Loucy (cell line): Measurements from ENCODE around the gene AGO3.
"Not testable (repeated sequence)": the region's sequence is repeated elsewhere in the genome, so short reads cannot be mapped to it uniquely, and the experiment has no call there.

Experiments used
- H2AFZ ChIP-seq: fragments of 200-600 bp; sonication (generic); 2 replicates; pipeline ENCODE4 v1.6.0; 2016; ENCODE audit warnings: antibody characterized with exemption, mild to moderate bottlenecking, low read length, moderate library complexity
- H3F3A ChIP-seq: fragments of 200-600 bp; 2 replicates; pipeline ENCODE4 v1.6.0; 2016; ENCODE audit warnings: antibody characterized with exemption, low read depth, mild to moderate bottlenecking
- H3K27me3 ChIP-seq: fragments of 200-600 bp; sonication (generic); 2 replicates; pipeline ENCODE4 v1.6.1; 2014; ENCODE audit warnings: low read length, mild to moderate bottlenecking; ENCODE audit not compliant: insufficient read depth, poor library complexity, severe bottlenecking
- H3K36me3 ChIP-seq: fragments of 200-600 bp; sonication (generic); 2 replicates; pipeline ENCODE4 v1.6.1; 2016; ENCODE audit warnings: low read length; ENCODE audit not compliant: insufficient read depth
- H3K4me1 ChIP-seq: fragments of 200-600 bp; sonication (generic); 2 replicates; pipeline ENCODE4 v1.5.1; 2014; ENCODE audit warnings: low read length, mild to moderate bottlenecking; ENCODE audit not compliant: insufficient read depth, poor library complexity, severe bottlenecking
- H3K4me2 ChIP-seq: fragments of 200-600 bp; sonication (generic); 2 replicates; pipeline ENCODE4 v1.6.0; 2014; ENCODE audit warnings: antibody characterized with exemption, low read length, low read depth, mild to moderate bottlenecking; ENCODE audit not compliant: poor library complexity, severe bottlenecking
- H3K4me3 ChIP-seq: fragments of 200-600 bp; sonication (generic); 2 replicates; pipeline ENCODE4 v1.5.1; 2014; ENCODE audit warnings: low read length, mild to moderate bottlenecking, mixed read lengths; ENCODE audit not compliant: poor library complexity, severe bottlenecking
- H3K79me2 ChIP-seq: fragments of 200-600 bp; sonication (generic); 2 replicates; pipeline ENCODE4 v1.6.1; 2014; ENCODE audit warnings: low read length; ENCODE audit not compliant: insufficient read depth
- H3K9ac ChIP-seq: fragments of 200-600 bp; sonication (generic); 2 replicates; pipeline ENCODE4 v1.6.0; 2014; ENCODE audit warnings: mild to moderate bottlenecking, low read depth, low read length, moderate library complexity; ENCODE audit not compliant: poor library complexity, severe bottlenecking
- H3K9me2 ChIP-seq: fragments of 200-600 bp; sonication (generic); replicated peaks from 2 replicates; pipeline ENCODE4 v1.6.1; 2016; ENCODE audit warnings: low read depth, low read length, mixed read lengths
- H3K9me3 ChIP-seq: fragments of 200-600 bp; sonication (generic); 2 replicates; pipeline ENCODE4 v1.6.1; 2014; ENCODE audit warnings: mild to moderate bottlenecking, antibody characterized with exemption, low read length, low read depth; ENCODE audit not compliant: insufficient read depth
- H4K20me1 ChIP-seq: fragments of 200-600 bp; sonication (generic); 2 replicates; pipeline ENCODE4 v1.6.0; 2014; ENCODE audit warnings: antibody characterized with exemption, low read length, mild to moderate bottlenecking; ENCODE audit not compliant: insufficient read depth, poor library complexity, severe bottlenecking
- CTCF ChIP-seq: fragments of 200-600 bp; sonication (generic); conservative IDR thresholded peaks from 2 replicates; pipeline ENCODE4 v1.5.1; 2014; ENCODE audit warnings: mild to moderate bottlenecking, antibody characterized with exemption, low read length
- EZH2phosphoT487 ChIP-seq: fragments of 200-600 bp; IDR thresholded peaks from 2 replicates; pipeline ENCODE4 v1.6.1; 2018; ENCODE audit warnings: antibody characterized with exemption, mild to moderate bottlenecking, moderate library complexity, borderline replicate concordance

Gene AGO3

GRCh38 chr1:36016686-36017085, 85.8 kb downstream of the AGO3 start:
- no peaks in the 10 kb centered on the region for H3K9me3 ChIP-seq
- H3F3A ChIP-seq: no peaks in the 10 kb centered on the region
- H3K4me3 ChIP-seq: no peak overlapping the region
- H3K9ac ChIP-seq: no peak overlapping the region
- no peaks in the 10 kb centered on the region for H3K4me1 ChIP-seq
- H3K9me2 ChIP-seq: no peaks in the 10 kb centered on the region
- TF ChIP-seq EZH2phosphoT487 (no peak), CTCF (no peak)
- H2AFZ ChIP-seq: no peak overlapping the region
- no peaks in the 10 kb centered on the region for H3K79me2 ChIP-seq
- no peaks in the 10 kb centered on the region for H4K20me1 ChIP-seq
- no peak overlapping the region for H3K4me2 ChIP-seq
- no peaks in the 10 kb centered on the region for H3K27me3 ChIP-seq
- H3K36me3 ChIP-seq: peaks cover 18% of the 10 kb centered on the region; the same call in 1 of the 2 replicates

GRCh38 chr1:36023098-36023769, 92.3 kb downstream of the AGO3 start:
- Histone ChIP-seq H3K9me2 (no peaks in the 10 kb centered on the region), H3K9ac (no peak overlapping the region), H4K20me1 (no peaks in the 10 kb centered on the region), H3K79me2 (no peaks in the 10 kb centered on the region), H3K9me3 (no peaks in the 10 kb centered on the region), H3K4me3 (no peak overlapping the region), H3F3A (no peaks in the 10 kb centered on the region), H3K4me2 (no peak overlapping the region), H3K27me3 (no peaks in the 10 kb centered on the region), H2AFZ (no peak overlapping the region), H3K36me3 (no peaks in the 10 kb centered on the region; the same call in 1 of the 2 replicates), H3K4me1 (no peaks in the 10 kb centered on the region)
- no peak for TF ChIP-seq EZH2phosphoT487
- TF ChIP-seq CTCF: no peak

- H3K4me3 ChIP-seq, H3K79me2 ChIP-seq, H3K9me2 ChIP-seq, H3K4me2 ChIP-seq, H3K9ac ChIP-seq, H3K9me3 ChIP-seq, H3K4me1 ChIP-seq, H2AFZ ChIP-seq, H3K27me3 ChIP-seq, H3K36me3 ChIP-seq, H4K20me1 ChIP-seq, H3F3A ChIP-seq: not testable (repeated sequence)
These were observed 93.1 kb downstream of the AGO3 start for GRCh38 chr1:36024024-36024423.

- Histone ChIP-seq H3K9me3 (no peaks in the 10 kb centered on the region), H3K4me2 (no peak overlapping the region), H3K9me2 (no peaks in the 10 kb centered on the region), H2AFZ (no peak overlapping the region), H3K4me1 (no peaks in the 10 kb centered on the region), H3K79me2 (no peaks in the 10 kb centered on the region), H3K9ac (no peak overlapping the region), H4K20me1 (no peaks in the 10 kb centered on the region), H3K4me3 (no peak overlapping the region), H3K36me3 (peaks cover 4% of the 10 kb centered on the region; the same call in 1 of the 2 replicates), H3K27me3 (no peaks in the 10 kb centered on the region), H3F3A (no peaks in the 10 kb centered on the region)
- TF ChIP-seq EZH2phosphoT487: no peak
- TF ChIP-seq CTCF: no peak
These were observed 93.9 kb downstream of the AGO3 start for GRCh38 chr1:36024847-36025246.
